Measurements from ENCODE around the gene H2BK1.

DNA sequence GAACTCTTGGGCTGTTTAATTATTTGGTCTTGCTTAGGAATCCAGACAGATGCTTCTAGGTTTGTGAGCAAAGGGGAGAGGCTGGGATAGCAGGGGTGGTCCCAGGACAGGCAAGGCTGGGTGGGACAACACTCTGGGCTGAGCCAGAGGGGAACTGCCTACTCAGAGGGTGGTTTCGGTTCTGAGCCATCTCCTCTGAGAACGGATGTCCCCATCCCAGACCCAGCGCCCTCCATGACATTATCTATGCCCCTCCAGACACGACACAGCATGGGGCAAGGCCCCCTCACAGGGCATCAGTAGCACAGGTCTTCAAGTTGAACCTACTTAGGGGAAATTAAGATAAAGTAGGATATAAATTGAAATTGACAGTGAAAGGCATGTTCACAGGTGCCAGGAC, 30.3 kb downstream of the H2BK1 start:
- TF ChIP-seq, protein P1, sequence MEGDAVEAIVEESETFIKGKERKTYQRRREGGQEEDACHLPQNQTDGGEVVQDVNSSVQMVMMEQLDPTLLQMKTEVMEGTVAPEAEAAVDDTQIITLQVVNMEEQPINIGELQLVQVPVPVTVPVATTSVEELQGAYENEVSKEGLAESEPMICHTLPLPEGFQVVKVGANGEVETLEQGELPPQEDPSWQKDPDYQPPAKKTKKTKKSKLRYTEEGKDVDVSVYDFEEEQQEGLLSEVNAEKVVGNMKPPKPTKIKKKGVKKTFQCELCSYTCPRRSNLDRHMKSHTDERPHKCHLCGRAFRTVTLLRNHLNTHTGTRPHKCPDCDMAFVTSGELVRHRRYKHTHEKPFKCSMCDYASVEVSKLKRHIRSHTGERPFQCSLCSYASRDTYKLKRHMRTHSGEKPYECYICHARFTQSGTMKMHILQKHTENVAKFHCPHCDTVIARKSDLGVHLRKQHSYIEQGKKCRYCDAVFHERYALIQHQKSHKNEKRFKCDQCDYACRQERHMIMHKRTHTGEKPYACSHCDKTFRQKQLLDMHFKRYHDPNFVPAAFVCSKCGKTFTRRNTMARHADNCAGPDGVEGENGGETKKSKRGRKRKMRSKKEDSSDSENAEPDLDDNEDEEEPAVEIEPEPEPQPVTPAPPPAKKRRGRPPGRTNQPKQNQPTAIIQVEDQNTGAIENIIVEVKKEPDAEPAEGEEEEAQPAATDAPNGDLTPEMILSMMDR (IDR thresholded peaks at IDR 0.05): no peak
- TF ChIP-seq POLR2A (IDR thresholded peaks at IDR 0.05): no peak

Measured in vagina (tissue), 2 donors.